ENCODE results near the gene KITLG.

GRCh38 chr12:88590851-88591250, 10.6 kb upstream of the KITLG start:
- TF ChIP-seq, protein P1, sequence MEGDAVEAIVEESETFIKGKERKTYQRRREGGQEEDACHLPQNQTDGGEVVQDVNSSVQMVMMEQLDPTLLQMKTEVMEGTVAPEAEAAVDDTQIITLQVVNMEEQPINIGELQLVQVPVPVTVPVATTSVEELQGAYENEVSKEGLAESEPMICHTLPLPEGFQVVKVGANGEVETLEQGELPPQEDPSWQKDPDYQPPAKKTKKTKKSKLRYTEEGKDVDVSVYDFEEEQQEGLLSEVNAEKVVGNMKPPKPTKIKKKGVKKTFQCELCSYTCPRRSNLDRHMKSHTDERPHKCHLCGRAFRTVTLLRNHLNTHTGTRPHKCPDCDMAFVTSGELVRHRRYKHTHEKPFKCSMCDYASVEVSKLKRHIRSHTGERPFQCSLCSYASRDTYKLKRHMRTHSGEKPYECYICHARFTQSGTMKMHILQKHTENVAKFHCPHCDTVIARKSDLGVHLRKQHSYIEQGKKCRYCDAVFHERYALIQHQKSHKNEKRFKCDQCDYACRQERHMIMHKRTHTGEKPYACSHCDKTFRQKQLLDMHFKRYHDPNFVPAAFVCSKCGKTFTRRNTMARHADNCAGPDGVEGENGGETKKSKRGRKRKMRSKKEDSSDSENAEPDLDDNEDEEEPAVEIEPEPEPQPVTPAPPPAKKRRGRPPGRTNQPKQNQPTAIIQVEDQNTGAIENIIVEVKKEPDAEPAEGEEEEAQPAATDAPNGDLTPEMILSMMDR (IDR thresholded peaks at IDR 0.05; ENCODE audit: insufficient read depth, low read length): no peak
- no peak for TF ChIP-seq POLR2AphosphoS5 (IDR thresholded peaks at IDR 0.05; ENCODE audit: low read depth)
